ENCODE measurements around the gene HSPB1.
"Not testable (repeated sequence)": the region's sequence is repeated elsewhere in the genome, so short reads cannot be mapped to it uniquely, and the experiment has no call there.

The HSPB1 gene

DNA sequence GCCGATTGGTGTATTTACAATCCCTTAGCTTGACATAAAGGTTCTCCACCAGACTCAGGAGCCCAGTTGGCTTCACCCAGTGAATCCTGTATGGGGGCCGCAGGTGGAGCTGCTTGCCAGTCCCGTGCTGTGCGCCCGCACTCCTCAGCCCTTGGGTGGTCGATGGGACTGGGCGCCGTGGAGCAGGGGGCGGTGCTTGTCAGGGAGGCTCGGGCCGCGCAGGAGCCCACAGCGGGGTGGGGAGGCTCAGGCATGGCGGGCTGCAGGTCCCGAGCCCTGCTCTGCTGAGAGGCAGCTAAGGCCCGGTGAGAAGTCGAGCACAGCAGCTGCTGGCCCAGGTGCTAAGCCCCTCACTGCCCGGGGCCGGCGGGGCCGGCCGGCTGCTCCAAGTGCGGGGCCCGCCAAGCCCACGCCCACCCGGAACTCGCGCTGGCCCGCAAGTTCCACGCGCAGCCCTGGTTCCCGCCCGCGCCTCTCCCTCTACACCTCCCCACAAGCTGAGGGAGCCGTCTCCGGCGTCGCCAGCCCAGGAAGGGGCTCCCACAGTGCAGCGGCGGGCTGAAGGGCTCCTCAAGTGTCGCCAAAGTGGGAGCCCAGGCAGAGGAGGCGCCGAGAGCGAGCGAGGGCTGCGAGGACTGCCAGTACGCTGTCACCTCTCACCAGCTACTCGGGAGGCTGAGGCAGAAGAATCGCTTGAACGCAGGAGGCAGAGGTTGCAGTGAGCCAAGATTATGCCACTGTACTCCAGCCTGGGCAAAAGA is 7.0 kb downstream of the HSPB1 start:
- FAIRE-seq = not testable (repeated sequence)

DNA sequence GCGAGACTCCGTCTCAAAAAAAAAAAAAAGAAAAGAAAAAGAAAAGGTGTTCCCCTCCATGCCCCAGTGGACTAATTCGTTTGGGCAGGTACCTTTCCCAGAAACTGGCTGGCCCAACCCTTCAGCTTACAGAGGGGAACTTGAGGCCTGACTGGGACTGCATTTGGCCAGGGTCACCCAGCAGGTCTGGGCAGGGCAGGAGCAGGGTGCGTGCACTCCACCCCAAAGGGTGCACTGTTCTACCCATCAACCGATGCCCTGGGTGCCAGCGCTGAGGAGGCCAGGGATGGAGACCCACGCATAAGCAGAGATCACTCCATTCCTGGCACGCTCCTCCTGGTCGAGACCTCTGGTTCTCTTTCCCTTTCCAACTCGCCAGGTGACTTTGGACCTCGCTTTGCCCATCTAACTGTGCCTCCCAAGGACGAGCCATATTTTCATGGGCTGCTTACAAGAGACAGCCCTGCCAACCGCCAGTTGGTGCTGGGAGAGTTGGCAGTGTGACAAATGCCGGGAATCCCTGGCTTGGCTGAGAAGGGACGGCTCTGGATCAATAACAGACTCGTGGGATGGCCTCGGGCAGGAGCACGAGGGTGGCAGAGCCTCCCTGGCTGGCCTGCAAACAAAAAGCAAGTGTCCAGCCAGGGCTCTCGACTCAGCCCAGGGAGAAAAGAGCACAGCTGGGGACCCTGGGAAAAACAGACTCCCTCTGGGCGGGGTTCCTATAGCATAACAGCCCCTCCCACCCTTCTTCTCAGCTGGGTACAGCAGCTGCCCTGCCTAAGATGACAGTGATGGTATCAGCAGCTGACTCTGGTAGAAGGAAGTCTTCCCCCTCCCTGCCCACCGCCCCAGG is 7.9 kb downstream of the HSPB1 start:
- no peak for FAIRE-seq

DNA sequence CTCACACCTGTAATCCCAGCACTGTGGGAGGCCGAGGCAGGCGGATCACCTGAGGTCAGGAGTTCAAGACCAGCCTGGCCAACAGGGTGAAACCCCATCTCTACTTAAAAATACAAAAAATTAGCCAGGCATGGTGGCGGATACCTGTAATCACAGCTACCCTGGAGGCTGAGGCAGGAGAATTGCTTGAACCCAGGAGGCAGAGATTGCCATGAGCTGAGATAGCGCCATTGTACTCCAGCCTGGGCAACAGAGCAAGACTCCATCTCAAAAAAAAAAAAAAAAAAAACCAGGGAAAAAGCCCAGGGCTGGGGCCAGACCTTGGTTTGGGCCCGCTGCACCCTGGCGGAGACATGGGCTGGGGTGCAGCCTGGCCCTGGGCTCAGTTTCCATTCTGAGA is 9.4 kb downstream of the HSPB1 start:
- FAIRE-seq = not testable (repeated sequence)

DNA sequence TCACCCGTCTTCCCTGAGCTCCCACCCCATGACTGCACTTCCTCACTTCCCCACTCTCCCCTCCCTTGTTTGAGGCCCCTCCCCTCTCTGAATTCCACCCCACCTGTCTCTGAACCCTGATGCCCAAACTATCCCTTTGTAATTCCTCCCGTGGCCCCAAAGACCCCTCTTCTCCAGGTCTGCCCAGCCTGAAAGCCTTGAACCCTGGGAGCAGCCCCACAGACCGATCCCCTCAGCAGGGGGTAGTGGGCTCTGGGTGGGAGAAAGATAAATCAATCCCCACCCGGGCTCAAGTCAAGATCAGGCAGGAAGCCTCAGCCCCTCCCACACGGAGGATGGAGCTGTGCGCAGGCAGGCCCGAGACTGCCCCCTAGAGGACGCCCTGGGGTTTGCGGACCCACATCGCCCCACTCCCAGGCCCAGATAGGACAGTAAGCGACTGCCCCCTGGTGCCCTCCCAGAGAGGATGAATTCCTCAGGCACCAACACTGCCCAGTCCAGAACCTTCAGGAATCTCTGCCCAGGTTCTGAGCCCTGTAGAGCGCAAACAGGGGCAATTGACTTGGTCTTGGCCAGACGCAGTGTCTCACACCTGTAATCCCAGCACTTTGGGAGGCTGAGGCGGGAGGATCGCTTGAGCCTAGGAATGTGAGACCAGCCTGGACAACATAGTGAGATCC is 11.7 kb downstream of the HSPB1 start:
- no peak for FAIRE-seq

DNA sequence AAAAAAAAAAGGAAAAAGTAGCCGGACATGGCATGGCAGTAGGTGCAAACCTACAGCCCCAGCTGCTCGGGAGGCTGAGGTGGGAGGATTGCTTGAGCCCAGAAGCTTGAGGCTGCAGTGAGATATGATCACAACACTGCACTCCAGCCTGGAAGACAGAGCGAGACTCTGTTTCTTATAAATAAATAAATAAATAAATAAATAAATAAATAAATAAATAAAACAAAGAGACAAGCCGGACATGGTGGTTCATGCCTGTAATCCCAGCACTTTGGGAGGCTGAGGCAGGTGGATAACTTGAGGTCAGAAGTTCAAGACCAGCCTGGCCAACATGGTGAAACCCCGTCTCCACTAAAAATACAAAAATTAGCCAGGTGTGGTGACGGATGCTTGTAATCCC is 12.3 kb downstream of the HSPB1 start:
- not testable (repeated sequence) for FAIRE-seq

DNA sequence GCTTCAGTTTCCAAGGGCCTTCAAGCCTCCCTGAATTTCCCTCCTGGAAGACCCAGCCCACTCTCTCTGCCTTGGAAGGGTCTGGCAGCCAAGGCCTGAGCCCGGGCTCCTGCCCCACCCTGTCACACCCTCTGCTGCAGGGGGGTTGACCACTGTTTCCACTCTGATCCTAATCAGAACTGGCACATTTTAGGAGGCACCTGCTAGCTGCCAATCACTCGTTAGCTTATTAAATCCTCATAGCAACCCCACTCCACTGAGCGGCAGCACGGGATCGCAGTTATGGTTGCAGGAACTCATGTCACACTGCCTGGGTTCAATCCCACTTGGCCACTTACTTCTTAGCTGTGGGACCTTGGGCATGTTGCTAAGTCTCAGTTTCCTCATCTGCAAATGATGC is 12.9 kb downstream of the HSPB1 start:
- FAIRE-seq = no peak

DNA sequence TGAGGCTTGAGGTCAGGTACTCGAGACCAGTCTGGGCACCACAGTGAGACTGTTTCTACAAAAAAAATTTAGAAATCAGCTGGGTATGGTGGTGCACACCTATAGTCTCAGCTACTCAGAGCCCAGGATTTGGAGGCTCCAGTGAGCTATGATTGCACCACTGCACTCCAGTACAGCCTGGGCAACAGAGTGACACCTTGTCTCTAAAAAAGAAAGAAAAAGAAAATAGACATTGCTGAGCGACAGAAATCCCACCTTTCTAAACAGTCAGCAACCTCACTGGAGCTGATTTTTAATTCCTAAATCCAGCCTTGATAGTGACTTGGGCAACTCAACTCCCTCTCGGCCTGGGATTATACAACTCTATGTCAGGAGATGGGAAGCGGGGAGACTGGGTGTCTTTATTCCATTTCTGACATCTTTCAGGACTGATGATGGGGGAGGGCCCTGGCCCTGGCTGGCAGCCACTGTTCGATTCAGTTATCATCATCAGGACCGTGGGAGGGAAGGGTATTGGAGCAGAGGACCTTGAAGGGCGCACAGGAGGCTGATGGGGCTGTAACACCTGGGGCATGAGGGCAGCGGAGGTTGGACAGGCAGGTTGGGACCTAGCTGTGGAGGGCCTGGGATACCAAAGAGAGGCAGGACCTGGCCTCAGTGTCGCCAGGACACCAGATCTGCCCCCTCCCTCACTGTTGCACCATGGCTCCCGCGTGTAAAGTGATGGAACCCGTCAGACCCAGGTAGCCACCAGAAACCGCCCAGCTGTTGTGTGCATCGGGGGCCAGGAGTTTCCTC is 14.7 kb downstream of the HSPB1 start:
- no peak for FAIRE-seq

DNA sequence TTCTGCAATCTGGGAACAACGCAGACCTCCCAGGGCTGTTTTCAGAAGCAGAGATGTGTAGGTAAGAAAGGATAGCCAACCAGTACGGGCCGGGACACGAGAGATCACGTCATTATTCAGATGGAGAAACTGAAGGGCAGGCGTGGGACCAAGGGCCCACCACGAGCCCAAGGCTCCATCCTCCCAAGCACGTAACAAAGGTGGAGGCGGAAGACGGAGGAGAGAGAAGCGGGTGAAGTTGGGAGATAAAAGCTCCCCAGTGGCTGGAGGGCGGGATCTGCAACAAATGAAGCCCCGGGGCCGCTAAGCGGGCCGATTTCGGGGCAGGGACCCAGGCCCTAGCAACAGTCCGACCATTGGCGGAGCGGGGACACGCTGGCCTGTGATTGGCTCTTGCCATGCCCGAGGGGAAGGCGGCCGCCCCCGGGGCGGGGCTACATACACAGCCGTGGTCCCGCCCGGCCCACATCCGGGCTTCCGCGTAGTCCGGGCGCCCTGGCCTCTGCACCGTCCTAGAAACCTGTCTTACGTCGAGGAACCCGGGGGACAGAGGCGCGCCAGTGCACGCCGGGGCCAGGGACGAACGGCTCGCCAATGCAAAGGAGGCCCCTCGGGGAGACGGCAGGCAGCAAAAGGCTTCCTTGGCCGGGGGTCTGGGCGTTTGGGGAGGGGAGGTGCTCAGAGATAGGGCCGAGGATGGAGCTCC is 15.5 kb downstream of the HSPB1 start:
- peak; percentile 89 for FAIRE-seq

DNA sequence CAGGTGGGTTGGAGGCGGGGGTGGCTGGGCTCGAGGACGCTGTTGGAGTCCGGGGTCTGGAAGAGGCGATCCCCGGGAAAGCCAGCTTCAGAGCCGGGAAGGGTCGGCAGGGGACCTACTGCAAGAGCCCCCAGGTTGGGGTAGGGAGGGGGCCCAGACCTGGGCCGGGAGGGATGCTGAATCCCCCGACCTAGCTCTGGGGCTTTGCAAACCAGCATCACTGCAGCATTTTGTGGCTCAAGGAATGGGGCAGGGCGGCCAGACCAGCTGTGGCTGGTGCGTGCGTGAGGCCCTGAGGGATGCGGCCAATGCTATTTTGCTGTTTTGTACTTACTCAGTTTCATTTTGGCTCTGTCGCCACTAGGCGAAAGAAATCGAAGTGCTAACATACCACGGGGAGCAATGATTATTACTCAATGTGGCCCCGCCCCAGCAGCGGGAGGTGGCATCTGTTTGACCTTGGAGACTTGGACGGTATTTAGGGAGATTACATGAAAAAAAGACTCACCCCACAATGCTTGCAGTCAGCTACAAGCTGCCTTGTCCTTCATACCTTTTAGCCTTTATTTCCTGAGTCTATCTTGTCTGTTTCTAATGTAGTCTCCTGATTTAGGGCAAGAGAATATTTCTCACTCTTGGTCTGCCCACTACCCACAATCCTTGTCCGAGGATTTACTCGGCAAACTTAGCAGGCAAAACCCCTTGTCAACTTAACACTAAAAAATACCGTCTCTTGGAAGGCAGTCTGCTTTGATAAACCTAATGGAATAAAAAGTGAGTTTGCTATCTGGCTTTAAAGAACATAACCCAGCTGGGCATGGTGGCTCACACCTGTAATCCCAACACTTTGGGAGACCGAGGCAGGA is 16.2 kb downstream of the HSPB1 start:
- no peak for FAIRE-seq

DNA sequence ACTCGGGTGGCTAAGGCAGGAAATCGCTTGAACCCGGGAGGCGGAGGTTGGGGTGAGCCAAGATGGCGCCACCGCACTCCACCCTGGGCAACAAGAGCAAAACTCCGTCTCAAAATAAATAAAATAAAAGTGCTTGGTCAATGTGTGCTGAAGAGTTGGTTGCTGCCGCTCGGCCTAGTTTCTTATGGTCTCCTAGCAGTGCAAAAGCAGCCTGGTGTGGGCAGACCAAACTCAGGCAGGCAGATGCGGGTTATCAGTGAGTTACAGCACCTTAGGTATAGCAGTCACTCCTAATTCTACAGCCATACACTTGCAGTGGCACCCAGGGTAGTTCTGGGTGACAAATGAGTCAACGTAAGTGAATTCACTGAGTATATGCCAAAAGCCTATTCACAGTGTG is 22.6 kb downstream of the HSPB1 start:
- FAIRE-seq = no peak

DNA sequence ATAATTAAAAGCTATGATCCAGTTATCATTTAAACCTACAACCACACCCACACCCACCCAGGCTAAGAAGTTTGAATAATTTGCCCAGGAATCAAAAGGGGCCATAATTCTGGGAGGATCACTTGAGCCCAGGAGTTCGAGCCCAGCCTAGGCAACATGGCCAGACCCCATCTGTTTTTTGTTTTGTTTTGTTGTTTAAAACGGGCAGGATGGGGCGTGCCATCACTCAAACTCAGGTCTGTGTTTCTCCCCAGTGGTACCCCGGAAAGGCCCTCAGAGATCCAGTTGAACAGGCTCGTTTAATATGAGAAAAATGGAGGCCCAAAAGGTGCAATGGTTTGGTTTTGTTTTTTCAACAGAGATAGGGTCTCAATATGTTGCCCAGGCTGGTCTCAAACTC is 23.3 kb downstream of the HSPB1 start:
- FAIRE-seq = no peak

DNA sequence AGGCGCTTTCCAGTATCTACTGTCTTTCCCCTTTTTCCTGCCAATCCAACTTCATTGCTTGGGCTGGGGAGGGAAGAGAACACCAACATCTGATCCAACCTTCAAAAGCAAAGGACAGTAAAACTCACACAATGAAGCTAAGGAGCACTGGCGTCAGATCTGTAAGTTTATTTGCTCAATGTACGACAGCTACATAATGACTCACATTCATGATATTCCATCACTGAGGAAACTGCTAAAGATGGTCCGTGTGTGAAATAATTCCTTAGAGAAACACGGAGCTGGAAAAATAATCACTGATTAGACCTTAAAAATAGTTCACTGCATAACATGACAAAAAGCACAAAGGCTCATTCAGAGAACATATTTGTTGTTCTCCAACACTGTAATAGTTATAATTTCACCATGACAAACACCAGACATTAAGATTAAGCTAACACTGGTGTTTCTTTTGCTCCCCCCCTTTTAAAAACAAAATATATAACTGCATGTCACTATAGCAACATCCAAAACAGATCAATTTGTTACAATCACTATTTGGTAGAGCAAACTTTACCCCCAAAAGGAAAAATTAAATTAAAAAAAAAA is 24.3 kb downstream of the HSPB1 start:
- no peak for FAIRE-seq

DNA sequence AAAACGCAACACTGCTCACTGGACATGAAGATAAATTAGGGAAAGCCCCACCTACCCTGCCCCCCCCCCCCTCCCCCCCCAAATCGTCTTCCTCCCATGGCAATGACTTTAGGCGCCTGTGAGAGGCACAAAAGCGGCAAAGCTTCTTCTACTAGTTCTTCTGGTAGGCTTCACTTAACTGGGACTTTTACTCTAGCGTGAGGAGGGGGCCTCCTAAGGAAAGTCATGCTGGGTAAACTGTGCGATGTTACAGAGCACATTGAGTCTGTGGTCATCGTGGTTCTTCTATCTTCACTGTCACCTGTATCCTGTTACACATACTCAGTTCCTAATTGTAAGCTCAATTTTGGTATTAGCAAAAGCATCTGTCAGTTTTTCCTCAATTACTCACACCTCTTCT is 25.1 kb downstream of the HSPB1 start:
- no peak for FAIRE-seq

DNA sequence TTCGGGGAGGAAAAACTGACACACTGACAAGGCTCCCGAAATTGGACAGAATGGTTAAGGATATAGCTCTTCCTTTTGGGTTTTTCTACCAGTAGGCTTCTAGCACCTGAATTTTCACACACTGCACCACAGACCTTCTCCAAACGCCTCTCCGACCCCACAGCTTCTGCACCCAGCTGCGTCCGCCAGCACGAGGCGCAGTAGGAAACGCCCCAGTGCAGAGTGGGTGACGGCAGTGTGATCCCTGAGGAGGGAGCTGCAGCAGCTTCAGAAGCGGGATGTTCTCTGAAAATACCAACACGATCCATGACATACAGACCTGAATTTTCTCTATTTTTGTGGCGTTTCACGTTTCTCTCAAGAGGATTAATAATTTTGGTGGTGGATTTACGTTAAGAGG is 25.9 kb downstream of the HSPB1 start:
- FAIRE-seq = no peak

DNA sequence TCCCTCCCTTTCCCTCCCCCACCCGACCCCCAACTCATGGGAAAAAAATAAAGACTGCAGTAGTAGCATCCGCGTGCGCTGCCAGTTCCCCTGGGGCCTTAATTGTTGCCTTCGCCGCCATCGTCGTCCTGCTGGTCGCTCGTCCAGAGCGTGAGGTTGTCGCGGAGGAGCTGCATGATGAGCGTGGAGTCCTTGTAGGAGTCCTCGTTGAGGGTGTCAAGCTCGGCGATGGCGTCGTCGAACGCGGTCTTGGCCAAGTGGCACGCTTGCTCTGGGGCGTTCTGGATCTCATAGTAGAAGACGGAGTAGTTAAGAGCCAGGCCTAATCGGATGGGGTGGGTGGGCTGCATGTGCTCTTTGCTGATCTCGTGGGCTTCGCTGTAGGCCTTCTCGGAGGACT is 27.0 kb downstream of the HSPB1 start:
- no peak for FAIRE-seq

DNA sequence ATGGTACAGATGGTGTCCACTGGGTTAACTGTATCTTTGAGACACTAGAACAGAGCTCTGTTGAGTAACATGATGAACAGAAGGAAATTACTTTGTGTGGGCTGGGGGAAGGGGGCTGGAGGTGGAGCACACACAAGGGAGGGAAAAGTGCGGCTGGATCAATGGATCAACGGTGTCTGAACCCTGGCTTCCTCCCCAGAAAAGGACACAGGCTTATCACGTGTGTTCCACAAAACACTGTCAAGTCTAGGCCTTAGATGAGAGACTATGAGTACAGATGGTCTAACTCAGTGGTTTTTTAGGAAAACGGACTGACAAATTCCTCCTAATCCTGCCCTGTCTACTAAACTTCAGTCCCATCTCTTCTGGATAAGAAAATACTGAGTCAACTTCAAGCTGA is 27.8 kb downstream of the HSPB1 start:
- no peak for FAIRE-seq

DNA sequence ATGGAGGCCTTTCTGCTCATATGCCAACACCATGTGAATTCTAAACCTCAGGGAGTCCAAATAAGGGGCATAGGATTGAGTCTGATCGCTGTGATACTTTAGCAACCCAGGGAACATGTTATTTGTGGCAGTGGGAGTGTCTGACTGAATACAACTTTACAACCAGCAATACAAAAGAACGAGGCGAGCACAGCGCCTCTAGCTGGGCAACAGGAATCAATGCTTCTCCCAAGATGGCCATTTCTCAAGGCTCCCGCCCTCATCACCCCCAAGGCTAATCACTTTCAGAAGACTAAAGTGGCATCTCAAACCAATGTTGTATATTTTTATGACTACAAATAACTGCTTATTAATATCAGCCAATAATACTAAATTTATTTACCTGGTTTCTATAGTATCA is 28.2 kb downstream of the HSPB1 start:
- FAIRE-seq = no peak

DNA sequence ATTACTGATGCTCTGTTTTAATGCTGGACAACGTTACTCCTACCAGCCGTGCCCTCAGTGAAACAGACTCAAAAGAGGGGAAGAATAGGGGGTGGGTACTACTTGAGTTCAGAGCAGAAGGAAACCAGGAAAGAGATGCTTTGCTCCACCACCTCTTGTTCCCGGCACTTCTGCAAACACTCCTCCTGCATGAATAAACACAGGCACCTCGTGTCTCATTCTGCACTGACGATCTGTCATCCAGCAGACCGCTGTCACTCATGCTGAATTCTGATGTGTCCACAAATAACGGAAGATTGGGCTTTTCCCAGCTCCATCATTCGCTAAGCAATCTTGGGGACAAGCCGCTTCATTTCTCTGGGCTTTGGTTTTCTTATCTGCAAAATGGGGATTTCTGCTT is 29.6 kb downstream of the HSPB1 start:
- FAIRE-seq = no peak

DNA sequence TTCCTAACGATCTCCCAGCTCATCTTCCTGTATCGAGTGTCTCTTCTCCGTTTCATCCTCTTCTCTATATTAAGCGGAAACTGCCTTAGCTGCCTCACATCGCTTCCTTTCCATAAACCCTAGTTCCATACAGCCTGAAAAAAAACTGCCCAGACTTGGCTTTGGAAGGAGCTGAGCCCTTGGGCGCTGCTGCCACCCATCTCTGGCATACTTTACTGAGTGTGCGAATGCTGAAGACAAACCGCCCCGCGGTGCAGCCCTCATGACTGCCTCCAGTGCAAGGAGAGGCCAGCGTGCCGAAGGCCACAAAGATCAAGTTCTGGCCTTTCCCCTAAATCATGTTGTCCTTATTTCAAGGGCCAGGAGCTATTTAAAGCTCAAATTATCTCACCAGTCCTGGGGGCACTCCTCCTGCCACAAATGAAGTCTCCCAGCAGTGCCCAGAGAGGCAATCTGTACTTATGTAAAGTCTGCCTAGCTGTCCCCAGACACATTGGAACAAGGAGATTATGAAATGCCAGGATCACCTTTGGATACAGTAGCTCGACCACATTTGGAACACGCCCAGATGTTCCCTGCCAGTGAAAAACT is 31.1 kb downstream of the HSPB1 start:
- no peak for FAIRE-seq

DNA sequence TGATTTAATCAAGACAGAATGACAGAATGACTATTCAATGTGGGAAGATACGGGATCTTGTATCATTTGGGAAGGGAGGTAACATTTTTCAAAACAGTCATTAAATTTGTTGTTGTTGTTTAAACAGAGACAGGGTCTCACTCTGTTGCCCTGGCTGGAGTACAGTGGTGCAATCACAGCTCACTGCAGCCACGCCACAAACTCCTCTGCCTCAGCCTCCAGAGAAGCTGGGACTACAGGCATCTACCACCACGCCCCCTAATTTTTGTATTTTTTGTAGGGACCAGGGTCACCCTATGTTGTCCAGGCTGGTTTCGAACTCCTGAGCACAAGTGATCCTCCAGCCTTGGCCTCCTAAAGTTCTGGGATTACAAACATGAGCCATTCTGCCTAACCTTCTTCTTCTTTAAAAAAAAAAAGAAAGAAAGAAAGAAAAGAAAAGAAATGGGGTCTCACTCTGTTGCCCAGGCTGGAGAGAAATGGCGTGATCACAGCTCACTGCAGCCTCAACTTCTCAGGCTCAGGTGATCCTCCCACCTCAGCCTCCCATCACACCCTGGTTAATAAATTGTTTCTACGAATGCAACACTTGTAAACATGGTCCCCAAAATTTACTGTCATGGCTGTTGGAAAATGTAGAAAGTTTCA is 32.0 kb downstream of the HSPB1 start:
- no peak for FAIRE-seq

Measured in endometrium (tissue), 2 donors.